WTC11 (cell line): ENCODE results near the gene SCUBE1. TPM values are rescaled to one million over a fixed set of nuclear protein-coding genes. Genes with fewer than 3 reads are reported as not detected.

Source experiments
- ATAC-seq: fragments of 200-7000 bp; cut with Tn5 transposase; 2 replicates; pipeline ENCODE4 v1.10.0; 2021; ENCODE audit warnings: mild to moderate bottlenecking, moderate library complexity
- CTCF ChIA-PET: fragments of 300-600 bp; sonication (Branson Sonifier 250); formaldehyde crosslinking; loops from one replicate; lab custom pipeline; 2021; ENCODE audit warnings: antibody characterized with exemption; lab: Charles Lee
- POLR2A ChIA-PET: fragments of 350-600 bp; sonication (Branson Sonifier 250); formaldehyde crosslinking; loops from one replicate; lab custom pipeline; 2021; ENCODE audit warnings: antibody characterized with exemption; lab: Charles Lee
- DNase-seq: peaks from one replicate; pipeline ENCODE4 v3.0.0; 2021; ENCODE audit warnings: low spot score
- H3K27ac Mint-ChIP-seq: 2 replicates; pipeline ENCODE4 v1.8.0; 2021; ENCODE audit warnings: mixed read lengths
- H3K27me3 Mint-ChIP-seq: 2 replicates; pipeline ENCODE4 v1.8.0; 2021; ENCODE audit warnings: low read depth, mild to moderate bottlenecking, moderate library complexity, mixed read lengths
- H3K36me3 Mint-ChIP-seq: 2 replicates; pipeline ENCODE4 v1.8.0; 2021; ENCODE audit warnings: mixed read lengths
- H3K4me1 Mint-ChIP-seq: 2 replicates; pipeline ENCODE4 v1.8.0; 2022; ENCODE audit warnings: mixed read lengths
- H3K4me3 Mint-ChIP-seq: 2 replicates; pipeline ENCODE4 v1.8.0; 2021; ENCODE audit warnings: mild to moderate bottlenecking, moderate library complexity, mixed read lengths
- H3K9me3 Mint-ChIP-seq: 2 replicates; pipeline ENCODE4 v1.8.0; 2021; ENCODE audit warnings: mixed read lengths
- ARID4B ChIP-seq: sonication (generic); formaldehyde crosslinking; IDR thresholded peaks from 2 replicates; pipeline ENCODE4 v1.8.0; 2023; ENCODE audit warnings: missing genetic modification reagents, mild to moderate bottlenecking, borderline replicate concordance
- ATF1 ChIP-seq: sonication (generic); formaldehyde crosslinking; IDR thresholded peaks from 2 replicates; pipeline ENCODE4 v1.8.1; 2023; ENCODE audit warnings: mild to moderate bottlenecking, moderate library complexity, missing genetic modification reagents
- CDX4 ChIP-seq: fragments of 250-450 bp; sonication (Bioruptor Pico); IDR thresholded peaks from 2 replicates; pipeline ENCODE4 v1.9.0; 2021; ENCODE audit warnings: moderate library complexity, mild to moderate bottlenecking, inconsistent platforms, borderline replicate concordance
- EMX1 ChIP-seq: fragments of 250-450 bp; sonication (Bioruptor Pico); IDR thresholded peaks from 2 replicates; pipeline ENCODE4 v1.8.0; 2021; ENCODE audit warnings: mild to moderate bottlenecking
- ETV6 ChIP-seq: sonication (generic); formaldehyde crosslinking; IDR thresholded peaks from 2 replicates; pipeline ENCODE4 v1.8.1; 2022; ENCODE audit warnings: mild to moderate bottlenecking, missing genetic modification reagents
- FOXK1 ChIP-seq: sonication (generic); formaldehyde crosslinking; IDR thresholded peaks from 2 replicates; pipeline ENCODE4 v1.8.0; 2022; ENCODE audit warnings: mild to moderate bottlenecking, moderate library complexity, missing genetic modification reagents
- IRF1 ChIP-seq: sonication (generic); formaldehyde crosslinking; IDR thresholded peaks from 2 replicates; pipeline ENCODE4 v1.8.0; 2023; ENCODE audit warnings: missing genetic modification reagents
- IRF2 ChIP-seq: sonication (generic); formaldehyde crosslinking; IDR thresholded peaks from 2 replicates; pipeline ENCODE4 v1.8.0; 2022; ENCODE audit warnings: low read depth, missing genetic modification reagents, borderline replicate concordance
- JUN ChIP-seq: sonication (generic); formaldehyde crosslinking; IDR thresholded peaks from 2 replicates; pipeline ENCODE4 v1.8.0; 2023; ENCODE audit warnings: mild to moderate bottlenecking, missing genetic modification reagents
- KAT7 ChIP-seq: sonication (generic); formaldehyde crosslinking; IDR thresholded peaks from 2 replicates; pipeline ENCODE4 v1.8.1; 2023; ENCODE audit warnings: missing genetic modification reagents, mild to moderate bottlenecking, borderline replicate concordance
- MAX ChIP-seq: sonication (generic); formaldehyde crosslinking; IDR thresholded peaks from 2 replicates; pipeline ENCODE4 v1.8.0; 2022; ENCODE audit warnings: mild to moderate bottlenecking, missing genetic modification reagents
- MLX ChIP-seq: sonication (generic); formaldehyde crosslinking; IDR thresholded peaks from 2 replicates; pipeline ENCODE4 v1.8.1; 2023; ENCODE audit warnings: mild to moderate bottlenecking, missing genetic modification reagents, moderate library complexity
- NR2C2 ChIP-seq: sonication (generic); formaldehyde crosslinking; IDR thresholded peaks from 2 replicates; pipeline ENCODE4 v1.8.0; 2022; ENCODE audit warnings: mild to moderate bottlenecking, missing genetic modification reagents
- PRRX2 ChIP-seq: fragments of 250-450 bp; sonication (Bioruptor Pico); IDR thresholded peaks from 2 replicates; pipeline ENCODE4 v1.8.0; 2021; ENCODE audit warnings: mild to moderate bottlenecking
- RELA ChIP-seq: sonication (generic); formaldehyde crosslinking; IDR thresholded peaks from 2 replicates; pipeline ENCODE4 v1.8.1; 2022; ENCODE audit warnings: missing genetic modification reagents, mild to moderate bottlenecking, borderline replicate concordance
- RORB ChIP-seq: fragments of 250-450 bp; sonication (Bioruptor Pico); IDR thresholded peaks from 2 replicates; pipeline ENCODE4 v1.9.0; 2021; ENCODE audit warnings: mild to moderate bottlenecking
- SP1 ChIP-seq: sonication (generic); formaldehyde crosslinking; conservative IDR thresholded peaks from 2 replicates; pipeline ENCODE4 v1.8.1; 2022; ENCODE audit warnings: missing genetic modification reagents
- TEAD4 ChIP-seq: sonication (generic); formaldehyde crosslinking; IDR thresholded peaks from 2 replicates; pipeline ENCODE4 v1.8.0; 2022; ENCODE audit warnings: mild to moderate bottlenecking, missing genetic modification reagents
- USF1 ChIP-seq: sonication (generic); formaldehyde crosslinking; IDR thresholded peaks from 2 replicates; pipeline ENCODE4 v1.8.0; 2022; ENCODE audit warnings: mild to moderate bottlenecking, missing genetic modification reagents
- ZNF232 ChIP-seq: sonication (generic); formaldehyde crosslinking; IDR thresholded peaks from 2 replicates; pipeline ENCODE4 v1.8.0; 2022; ENCODE audit warnings: mild to moderate bottlenecking, missing genetic modification reagents
- ZNF263 ChIP-seq: sonication (generic); formaldehyde crosslinking; IDR thresholded peaks from 2 replicates; pipeline ENCODE4 v1.8.1; 2022; ENCODE audit warnings: low read depth, mild to moderate bottlenecking, moderate library complexity, missing genetic modification reagents
- ZNF317 ChIP-seq: sonication (generic); formaldehyde crosslinking; IDR thresholded peaks from 2 replicates; pipeline ENCODE4 v1.8.1; 2023; ENCODE audit warnings: low read depth, mild to moderate bottlenecking, moderate library complexity, missing genetic modification reagents, borderline replicate concordance
- ZNF512 ChIP-seq: sonication (generic); formaldehyde crosslinking; IDR thresholded peaks from 2 replicates; pipeline ENCODE4 v1.8.1; 2022; ENCODE audit warnings: missing genetic modification reagents, borderline replicate concordance
- ZNF671 ChIP-seq: fragments of 250-450 bp; sonication (Bioruptor Pico); IDR thresholded peaks from 2 replicates; pipeline ENCODE4 v1.8.0; 2021; ENCODE audit warnings: mild to moderate bottlenecking
- ZSCAN18 ChIP-seq: fragments of 250-450 bp; sonication (Bioruptor Pico); IDR thresholded peaks from 2 replicates; pipeline ENCODE4 v2.1.2; 2022; ENCODE audit warnings: mild to moderate bottlenecking, moderate library complexity
- total RNA-seq: library from RNA; stranded (reverse); gene quantifications from 3 replicates; pipeline ENCODE4 v1.2.3, GENCODE V29; 2021

SCUBE1 gene
- total RNA-seq, 1 experiment from 2014 or later = 6.9 TPM

GRCh38 chr22:43304831-43305590, 38.2 kb downstream of the SCUBE1 start:
- Mint-ChIP-seq H3K9me3 (no peaks in the 10 kb centered on the region), H3K4me1 (no peaks in the 10 kb centered on the region), H3K27me3 (no peaks in the 10 kb centered on the region), H3K4me3 (no peak overlapping the region), H3K36me3 (no peaks in the 10 kb centered on the region), H3K27ac (no peak overlapping the region)
- DNase-seq (no peak), ATAC-seq (no peak)
- POLR2A ChIA-PET = no interaction called here
- no peak for TF ChIP-seq ATF1 (CRISPR knock-in tag)
- no peak for TF ChIP-seq PRRX2 (CRISPR knock-in tag)
- no peak for TF ChIP-seq NR2C2 (CRISPR knock-in tag)
- TF ChIP-seq USF1 (CRISPR knock-in tag) = no peak
- TF ChIP-seq ETV6 = no peak
- no peak for TF ChIP-seq CDX4 (CRISPR knock-in tag)
- TF ChIP-seq IRF1 (CRISPR knock-in tag) = no peak
- no peak for TF ChIP-seq ZNF232 (CRISPR knock-in tag)
- TF ChIP-seq IRF2 (CRISPR knock-in tag) = no peak
- no peak for TF ChIP-seq JUN
- TF ChIP-seq ZNF671 (CRISPR knock-in tag) = no peak
- no peak for TF ChIP-seq RELA (CRISPR knock-in tag)
- TF ChIP-seq ZNF317 (CRISPR knock-in tag) = no peak
- no peak for TF ChIP-seq RORB (CRISPR knock-in tag)
- TF ChIP-seq MAX = no peak
- no peak for TF ChIP-seq KAT7
- TF ChIP-seq TEAD4 = no peak
- TF ChIP-seq ZNF512 (CRISPR knock-in tag) = no peak
- CTCF ChIA-PET = interaction anchor here (3.2 kb wide), 1 partner anchor 41 kb away, joined by 13 read pairs; no protein-coding TSS in a partner anchor

- no peak overlapping the region for H3K4me3 Mint-ChIP-seq
- peak overlapping the region; percentile 51; the same call in 1 of the 2 replicates for H3K27ac Mint-ChIP-seq
- ATAC-seq = no peak
- H3K9me3 Mint-ChIP-seq = no peaks in the 10 kb centered on the region
- ChIA-PET POLR2A (no interaction called here), CTCF (interaction anchor here (0.6 to 3.2 kb wide), 6 partner anchors 9 to 82 kb away, joined by 3 to 13 read pairs (median 4); no protein-coding TSS in a partner anchor)
- DNase-seq = no peak
- no peaks in the 10 kb centered on the region for H3K27me3 Mint-ChIP-seq
- H3K4me1 Mint-ChIP-seq = no peaks in the 10 kb centered on the region
- H3K36me3 Mint-ChIP-seq = no peaks in the 10 kb centered on the region
- TF ChIP-seq ZNF263 (CRISPR knock-in tag) (no peak), JUN (no peak), ATF1 (CRISPR knock-in tag) (no peak), ARID4B (no peak), MLX (no peak), ZSCAN18 (CRISPR knock-in tag) (no peak), MAX (no peak), FOXK1 (CRISPR knock-in tag) (no peak), SP1 (no peak), EMX1 (CRISPR knock-in tag) (no peak), NR2C2 (CRISPR knock-in tag) (no peak)
These were observed 39.4 kb downstream of the SCUBE1 start for GRCh38 chr22:43303751-43304150.
